Measurements from ENCODE around the gene UBASH3B. TPM values are rescaled to one million over a fixed set of nuclear protein-coding genes. Genes with fewer than 3 reads are reported as not detected.
A peak's percentile ranks its signal among the peaks of the same experiment; 100 is the strongest.
"Not testable (repeated sequence)": the region's sequence is repeated elsewhere in the genome, so short reads cannot be mapped to it uniquely, and the experiment has no call there.

Gene UBASH3B
- total RNA-seq, 1 donor from 2014 or later, result 2.0 TPM

GRCh38 chr11:122853971-122854446 is 198.5 kb downstream of the UBASH3B start:
- H3K4me2 ChIP-seq, result peak overlapping the region; percentile 55
- TF ChIP-seq CTCF (IDR thresholded peaks at IDR 0.05), result peak; percentile 90
- TF ChIP-seq EZH2 (IDR thresholded peaks at IDR 0.05), result no peak
- H3K27ac ChIP-seq, result no peak overlapping the region
- DNase-seq (ENCODE audit: low spot score), result peak; percentile 82
- Mint-ChIP-seq H3K9me3 (no peaks in the 10 kb centered on the region), H3K27ac (no peak overlapping the region), H3K27me3 (ENCODE audit: insufficient read depth, low read depth) (no peaks in the 10 kb centered on the region), H3K4me3 (no peak overlapping the region), H3K36me3 (no peaks in the 10 kb centered on the region), H3K4me1 (peaks cover 36% of the 10 kb centered on the region)
- H3K9me3 ChIP-seq (ENCODE audit: low read depth), result no peaks in the 10 kb centered on the region
- H3F3A ChIP-seq (ENCODE audit: low read depth), result peaks cover 5% of the 10 kb centered on the region
- no peaks in the 10 kb centered on the region for H3K27me3 ChIP-seq
- no peak overlapping the region for H3K4me3 ChIP-seq
- H3K9ac ChIP-seq, result no peak overlapping the region
- H3K4me1 ChIP-seq, result peaks cover 24% of the 10 kb centered on the region
- H3K36me3 ChIP-seq, result no peaks in the 10 kb centered on the region
- H4K20me1 ChIP-seq (ENCODE audit: low read depth), result no peaks in the 10 kb centered on the region
- no peaks in the 10 kb centered on the region for H3K79me2 ChIP-seq (ENCODE audit: low read depth)
- peak overlapping the region; percentile 99 for H2AFZ ChIP-seq (replicated peaks)

GRCh38 chr11:122861631-122862030 is 206.1 kb downstream of the UBASH3B start:
- Histone ChIP-seq H2AFZ (replicated peaks) (no peak overlapping the region), H3K27me3 (no peaks in the 10 kb centered on the region), H3K36me3 (no peaks in the 10 kb centered on the region), H3K4me2 (no peak overlapping the region), H3K4me3 (no peak overlapping the region), H3K27ac (no peak overlapping the region), H4K20me1 (ENCODE audit: low read depth) (no peaks in the 10 kb centered on the region), H3F3A (ENCODE audit: low read depth) (no peaks in the 10 kb centered on the region), H3K79me2 (ENCODE audit: low read depth) (no peaks in the 10 kb centered on the region), H3K9me3 (ENCODE audit: low read depth) (no peaks in the 10 kb centered on the region), H3K9ac (no peak overlapping the region), H3K4me1 (no peaks in the 10 kb centered on the region)
- TF ChIP-seq EZH2 (IDR thresholded peaks at IDR 0.05) (no peak), EZH2phosphoT487 (IDR thresholded peaks at IDR 0.05) (no peak), CTCF (IDR thresholded peaks at IDR 0.05) (no peak)
- Mint-ChIP-seq H3K4me1 (peaks cover 2% of the 10 kb centered on the region), H3K27ac (no peak overlapping the region), H3K36me3 (no peaks in the 10 kb centered on the region), H3K27me3 (ENCODE audit: insufficient read depth, low read depth) (peaks cover 3% of the 10 kb centered on the region), H3K4me3 (no peak overlapping the region), H3K9me3 (no peaks in the 10 kb centered on the region)
- no peak for DNase-seq (ENCODE audit: low spot score)

GRCh38 chr11:122862091-122862490 is 206.6 kb downstream of the UBASH3B start:
- H3K27me3 ChIP-seq, result no peaks in the 10 kb centered on the region
- H3K4me3 ChIP-seq, result no peak overlapping the region
- no peak overlapping the region for H3K27ac Mint-ChIP-seq
- no peaks in the 10 kb centered on the region for H3K4me1 Mint-ChIP-seq
- no peak overlapping the region for H3K4me3 Mint-ChIP-seq
- TF ChIP-seq CTCF (IDR thresholded peaks at IDR 0.05) (no peak), EZH2 (IDR thresholded peaks at IDR 0.05) (no peak), EZH2phosphoT487 (IDR thresholded peaks at IDR 0.05) (no peak)
- H3K4me2 ChIP-seq, result no peak overlapping the region
- peaks cover 3% of the 10 kb centered on the region for H3K27me3 Mint-ChIP-seq (ENCODE audit: insufficient read depth, low read depth)
- H3K9me3 Mint-ChIP-seq, result no peaks in the 10 kb centered on the region
- no peaks in the 10 kb centered on the region for H3K36me3 Mint-ChIP-seq
- H3K27ac ChIP-seq, result no peak overlapping the region
- no peaks in the 10 kb centered on the region for H4K20me1 ChIP-seq (ENCODE audit: low read depth)
- no peaks in the 10 kb centered on the region for H3K9me3 ChIP-seq (ENCODE audit: low read depth)
- no peak overlapping the region for H3K9ac ChIP-seq
- H3F3A ChIP-seq (ENCODE audit: low read depth), result no peaks in the 10 kb centered on the region
- no peak overlapping the region for H2AFZ ChIP-seq (replicated peaks)
- no peaks in the 10 kb centered on the region for H3K4me1 ChIP-seq
- no peaks in the 10 kb centered on the region for H3K36me3 ChIP-seq
- no peak for DNase-seq (ENCODE audit: low spot score)
- H3K79me2 ChIP-seq (ENCODE audit: low read depth), result no peaks in the 10 kb centered on the region

- DNase-seq (ENCODE audit: low spot score); H3K4me1 ChIP-seq; H3K79me2 ChIP-seq (ENCODE audit: low read depth); H2AFZ ChIP-seq (replicated peaks); H3K4me1 Mint-ChIP-seq; H3F3A ChIP-seq (ENCODE audit: low read depth); H3K27ac Mint-ChIP-seq; H3K9ac ChIP-seq; H3K27me3 ChIP-seq; H3K36me3 Mint-ChIP-seq; H3K4me3 ChIP-seq; H3K36me3 ChIP-seq; H3K27me3 Mint-ChIP-seq (ENCODE audit: insufficient read depth, low read depth); H3K4me2 ChIP-seq; H3K9me3 Mint-ChIP-seq; H3K27ac ChIP-seq; H3K4me3 Mint-ChIP-seq; H4K20me1 ChIP-seq (ENCODE audit: low read depth); H3K9me3 ChIP-seq (ENCODE audit: low read depth): not testable (repeated sequence)
Measured at GRCh38 chr11:122863154-122863553, 207.6 kb downstream of the UBASH3B start.

All from neural progenitor cell (in vitro differentiated cells).